ENCODE measurements around the gene ELL2. TPM values are rescaled to one million over a fixed set of nuclear protein-coding genes. Genes with fewer than 3 reads are reported as not detected.

ELL2 gene
- total RNA-seq, 1 donor from 2014 or later, result 135 TPM

- DNase-seq (ENCODE audit: low spot score), result no peak
- H3K4me1 Mint-ChIP-seq (ENCODE audit: low read depth), result peaks cover 68% of the 10 kb centered on the region
- intact Hi-C loops (cut with micrococcal nuclease), result no loop called here
- H3K27me3 Mint-ChIP-seq (ENCODE audit: low read depth), result no peaks in the 10 kb centered on the region
- H3K9me3 Mint-ChIP-seq, result no peaks in the 10 kb centered on the region
- H3K36me3 Mint-ChIP-seq (ENCODE audit: low read depth), result peaks cover 53% of the 10 kb centered on the region
- H3K4me3 Mint-ChIP-seq (ENCODE audit: low read depth), result peak overlapping the region; percentile 89
- H3K27ac Mint-ChIP-seq, result peak overlapping the region; percentile 50
Measured at GRCh38 chr5:95959051-95959887, 2.4 kb downstream of the ELL2 start.

- peaks cover 59% of the 10 kb centered on the region for H3K36me3 Mint-ChIP-seq (ENCODE audit: low read depth)
- H3K4me1 Mint-ChIP-seq (ENCODE audit: low read depth), result peaks cover 68% of the 10 kb centered on the region
- H3K9me3 Mint-ChIP-seq, result no peaks in the 10 kb centered on the region
- peak overlapping the region; percentile 89 for H3K4me3 Mint-ChIP-seq (ENCODE audit: low read depth)
- no peak for DNase-seq (ENCODE audit: low spot score)
- H3K27ac Mint-ChIP-seq, result no peak overlapping the region
- H3K27me3 Mint-ChIP-seq (ENCODE audit: low read depth), result no peaks in the 10 kb centered on the region
- intact Hi-C loops (cut with micrococcal nuclease), result no loop called here
Measured at GRCh38 chr5:95958310-95959014, 3.2 kb downstream of the ELL2 start.

- peaks cover 63% of the 10 kb centered on the region for H3K36me3 Mint-ChIP-seq (ENCODE audit: low read depth)
- H3K27ac Mint-ChIP-seq, result no peak overlapping the region
- intact Hi-C loops (cut with micrococcal nuclease), result no loop called here
- H3K4me1 Mint-ChIP-seq (ENCODE audit: low read depth), result peaks cover 69% of the 10 kb centered on the region
- no peak for DNase-seq (ENCODE audit: low spot score)
- no peaks in the 10 kb centered on the region for H3K27me3 Mint-ChIP-seq (ENCODE audit: low read depth)
- peak overlapping the region; percentile 55 for H3K4me3 Mint-ChIP-seq (ENCODE audit: low read depth)
- H3K9me3 Mint-ChIP-seq, result no peaks in the 10 kb centered on the region
Measured at GRCh38 chr5:95957561-95958203, 4.0 kb downstream of the ELL2 start.

- DNase-seq (ENCODE audit: low spot score), result no peak
- H3K36me3 Mint-ChIP-seq (ENCODE audit: low read depth), result peaks cover 71% of the 10 kb centered on the region
- no peak overlapping the region for H3K4me3 Mint-ChIP-seq (ENCODE audit: low read depth)
- intact Hi-C loops (cut with micrococcal nuclease), result no loop called here
- H3K4me1 Mint-ChIP-seq (ENCODE audit: low read depth), result peaks cover 64% of the 10 kb centered on the region
- H3K27ac Mint-ChIP-seq, result no peak overlapping the region
- H3K9me3 Mint-ChIP-seq, result peaks cover 1% of the 10 kb centered on the region
- H3K27me3 Mint-ChIP-seq (ENCODE audit: low read depth), result no peaks in the 10 kb centered on the region
Measured at GRCh38 chr5:95956900-95957293, 4.8 kb downstream of the ELL2 start.

- peaks cover 77% of the 10 kb centered on the region for H3K36me3 Mint-ChIP-seq (ENCODE audit: low read depth)
- intact Hi-C loops (cut with micrococcal nuclease), result no loop called here
- DNase-seq (ENCODE audit: low spot score), result no peak
- no peak overlapping the region for H3K4me3 Mint-ChIP-seq (ENCODE audit: low read depth)
- H3K9me3 Mint-ChIP-seq, result peaks cover 7% of the 10 kb centered on the region
- peaks cover 69% of the 10 kb centered on the region for H3K4me1 Mint-ChIP-seq (ENCODE audit: low read depth)
- H3K27ac Mint-ChIP-seq, result no peak overlapping the region
- no peaks in the 10 kb centered on the region for H3K27me3 Mint-ChIP-seq (ENCODE audit: low read depth)
Measured at GRCh38 chr5:95956021-95956899, 5.4 kb downstream of the ELL2 start.

- no peak overlapping the region for H3K4me3 Mint-ChIP-seq (ENCODE audit: low read depth)
- no peak overlapping the region for H3K27ac Mint-ChIP-seq
- no peaks in the 10 kb centered on the region for H3K27me3 Mint-ChIP-seq (ENCODE audit: low read depth)
- intact Hi-C loops (cut with micrococcal nuclease), result no loop called here
- H3K4me1 Mint-ChIP-seq (ENCODE audit: low read depth), result peaks cover 70% of the 10 kb centered on the region
- peaks cover 7% of the 10 kb centered on the region for H3K9me3 Mint-ChIP-seq
- peaks cover 73% of the 10 kb centered on the region for H3K36me3 Mint-ChIP-seq (ENCODE audit: low read depth)
- DNase-seq (ENCODE audit: low spot score), result no peak
Measured at GRCh38 chr5:95954716-95955115, 6.9 kb downstream of the ELL2 start.

GRCh38 chr5:95953021-95953702, 8.5 kb downstream of the ELL2 start:
- Mint-ChIP-seq H3K4me1 (ENCODE audit: low read depth) (peaks cover 68% of the 10 kb centered on the region), H3K9me3 (peaks cover 7% of the 10 kb centered on the region), H3K36me3 (ENCODE audit: low read depth) (peaks cover 66% of the 10 kb centered on the region), H3K27ac (no peak overlapping the region), H3K4me3 (ENCODE audit: low read depth) (no peak overlapping the region), H3K27me3 (ENCODE audit: low read depth) (no peaks in the 10 kb centered on the region)
- no peak for DNase-seq (ENCODE audit: low spot score)
- intact Hi-C loops (cut with micrococcal nuclease), result no loop called here

- Mint-ChIP-seq H3K36me3 (ENCODE audit: low read depth) (peaks cover 69% of the 10 kb centered on the region), H3K4me3 (ENCODE audit: low read depth) (no peak overlapping the region), H3K27ac (no peak overlapping the region), H3K27me3 (ENCODE audit: low read depth) (no peaks in the 10 kb centered on the region), H3K9me3 (peaks cover 7% of the 10 kb centered on the region), H3K4me1 (ENCODE audit: low read depth) (peaks cover 61% of the 10 kb centered on the region)
- DNase-seq (ENCODE audit: low spot score), result no peak
- intact Hi-C loops (cut with micrococcal nuclease), result no loop called here
Measured at GRCh38 chr5:95951916-95952315, 9.7 kb downstream of the ELL2 start.

GRCh38 chr5:95949810-95950209, 11.8 kb downstream of the ELL2 start:
- Mint-ChIP-seq H3K36me3 (ENCODE audit: low read depth) (peaks cover 70% of the 10 kb centered on the region), H3K4me3 (ENCODE audit: low read depth) (peak overlapping the region; percentile 6), H3K27me3 (ENCODE audit: low read depth) (no peaks in the 10 kb centered on the region), H3K9me3 (peaks cover 13% of the 10 kb centered on the region), H3K4me1 (ENCODE audit: low read depth) (peaks cover 62% of the 10 kb centered on the region), H3K27ac (peak overlapping the region; percentile 9)
- DNase-seq (ENCODE audit: low spot score), result no peak
- intact Hi-C loops (cut with micrococcal nuclease), result loop anchor here (2.0 kb wide), 1 partner anchor 15 kb away; no protein-coding TSS in a partner anchor

GRCh38 chr5:95948631-95949030, 13.0 kb downstream of the ELL2 start:
- Mint-ChIP-seq H3K27ac (no peak overlapping the region), H3K27me3 (ENCODE audit: low read depth) (no peaks in the 10 kb centered on the region), H3K4me1 (ENCODE audit: low read depth) (peaks cover 60% of the 10 kb centered on the region), H3K9me3 (peaks cover 13% of the 10 kb centered on the region), H3K36me3 (ENCODE audit: low read depth) (peaks cover 65% of the 10 kb centered on the region), H3K4me3 (ENCODE audit: low read depth) (no peak overlapping the region)
- intact Hi-C loops (cut with micrococcal nuclease), result loop anchor here (2.0 kb wide), 1 partner anchor 14 kb away; no protein-coding TSS in a partner anchor
- no peak for DNase-seq (ENCODE audit: low spot score)

GRCh38 chr5:95946451-95946850, 15.2 kb downstream of the ELL2 start:
- H3K4me1 Mint-ChIP-seq (ENCODE audit: low read depth), result peaks cover 51% of the 10 kb centered on the region
- peaks cover 54% of the 10 kb centered on the region for H3K36me3 Mint-ChIP-seq (ENCODE audit: low read depth)
- DNase-seq (ENCODE audit: low spot score), result no peak

GRCh38 chr5:95942968-95943367, 18.7 kb downstream of the ELL2 start:
- Mint-ChIP-seq H3K9me3 (peaks cover 6% of the 10 kb centered on the region), H3K27me3 (ENCODE audit: low read depth) (no peaks in the 10 kb centered on the region), H3K27ac (no peak overlapping the region), H3K36me3 (ENCODE audit: low read depth) (peaks cover 59% of the 10 kb centered on the region), H3K4me1 (ENCODE audit: low read depth) (peaks cover 33% of the 10 kb centered on the region), H3K4me3 (ENCODE audit: low read depth) (no peak overlapping the region)
- intact Hi-C loops (cut with micrococcal nuclease), result no loop called here
- no peak for DNase-seq (ENCODE audit: low spot score)

More at GRCh38 chr5:95946451-95946850, 15.2 kb downstream of the ELL2 start:
- Mint-ChIP-seq H3K27ac (no peak overlapping the region), H3K9me3 (peaks cover 7% of the 10 kb centered on the region), H3K4me3 (ENCODE audit: low read depth) (no peak overlapping the region), H3K27me3 (ENCODE audit: low read depth) (no peaks in the 10 kb centered on the region)
- intact Hi-C loops (cut with micrococcal nuclease), result no loop called here

Data from activated T-helper 2 cell treated with anti-CD3 and anti-CD28 coated beads, Interferon-gamma antibody, Interleukin-2, Interleukin-4, amounts not matched to agents 10 μg/mL and 5 μg/mL and 100 μg/mL, durations not matched to agents 14 hours and 24 hours and 36 hours (primary cell).